ENCODE results near the gene AK3.
A peak's percentile ranks its signal among the peaks of the same experiment; 100 is the strongest.
"Not testable (repeated sequence)": the region's sequence is repeated elsewhere in the genome, so short reads cannot be mapped to it uniquely, and the experiment has no call there.

AK3 gene

GRCh38 chr9:4662989-4663792 lies 77.8 kb downstream of the AK3 start:
- no peak for DNase-seq

GRCh38 chr9:4662108-4662988 lies 78.7 kb downstream of the AK3 start, which contains the start of gene PLPP6:
PLPP6 (plus strand) TSS chr9:4662294; CDS start chr9:4662376, 82 bp downstream.
- DNase-seq: peak; percentile 91

- DNase-seq: peak; percentile 77
These were observed 79.4 kb downstream of the AK3 start for GRCh38 chr9:4661611-4662010.

GRCh38 chr9:4661165-4661564 lies 79.8 kb downstream of the AK3 start:
- DNase-seq: no peak

- DNase-seq: not testable (repeated sequence)
These were observed 80.3 kb downstream of the AK3 start for GRCh38 chr9:4660665-4661064.

Data from NCI-H1105 treated with DMSO at 0.1 percent for 48 hours (cell line).